Muscle of leg (tissue), 11 donors: Measurements from ENCODE around the gene SAMD14. TPM values are rescaled to one million over a fixed set of nuclear protein-coding genes. Genes with fewer than 3 reads are reported as not detected.
"Not testable (repeated sequence)": the region's sequence is repeated elsewhere in the genome, so short reads cannot be mapped to it uniquely, and the experiment has no call there.

Source experiments
- DNase-seq: peaks from one replicate; pipeline ENCODE4 v3.0.0; 2013
- H3K27ac ChIP-seq: one replicate; pipeline ENCODE4 v1.5.1; 2013; ENCODE audit warnings: mild to moderate bottlenecking, low read length, control low read depth
- H3K27me3 ChIP-seq: one replicate; pipeline ENCODE4 v1.6.1; 2013; ENCODE audit warnings: low read length; ENCODE audit not compliant: control insufficient read depth, insufficient read depth
- H3K36me3 ChIP-seq: one replicate; pipeline ENCODE4 v1.6.1; 2013; ENCODE audit warnings: low read length; ENCODE audit not compliant: control insufficient read depth, insufficient read depth
- H3K4me1 ChIP-seq: one replicate; pipeline ENCODE4 v1.6.1; 2013; ENCODE audit warnings: low read length; ENCODE audit not compliant: control insufficient read depth, insufficient read depth
- H3K4me3 ChIP-seq: one replicate; pipeline ENCODE4 v1.5.1; 2013; ENCODE audit warnings: low read length, control low read depth
- H3K9me3 ChIP-seq: replicated peaks from 2 replicates; pipeline ENCODE4 v1.6.1; 2013; ENCODE audit warnings: low read depth, low read length; ENCODE audit not compliant: control insufficient read depth
- WGBS: methylation state at CpG from one replicate; pipeline ENCODE4 v1.1.5; 2013; ENCODE audit warnings: missing lambda C conversion rate; ENCODE audit not compliant: insufficient coverage; 5-methylcytosine and 5-hydroxymethylcytosine counted together
- polyA plus RNA-seq, 8 donors: library from polyadenylated mRNA; unstranded; fragments of 120-200 nt; gene quantifications; one replicate each; pipeline versions ENCODE4 v1.2.1 to v1.2.3, GENCODE V29; 2013; ENCODE audit warnings: inconsistent platforms in 1 of 8, low replicate concordance in 1 of 8; ENCODE audit not compliant: insufficient read length in 8 of 8, insufficient read depth in 1 of 8
- total RNA-seq: library from RNA; stranded (reverse); fragments of 120-200 nt; gene quantifications from one replicate; pipeline ENCODE4 v1.2.4, GENCODE V29; 2013

Gene SAMD14
- total and polyA plus RNA-seq, 9 donors = 1.5 to 10.3 (median 5.5) TPM

- Histone ChIP-seq H3K9me3 (no peaks in the 10 kb centered on the region), H3K27me3 (no peaks in the 10 kb centered on the region), H3K27ac (no peak overlapping the region), H3K4me1 (peaks cover 63% of the 10 kb centered on the region), H3K4me3 (no peak overlapping the region), H3K36me3 (peaks cover 5% of the 10 kb centered on the region)
- WGBS = 64% methylated on average over 13 of the region's 20 CpGs
- DNase-seq = peak; percentile 31
Measured at GRCh38 chr17:50064253-50065001, 65.5 kb downstream of the SAMD14 start.

DNA sequence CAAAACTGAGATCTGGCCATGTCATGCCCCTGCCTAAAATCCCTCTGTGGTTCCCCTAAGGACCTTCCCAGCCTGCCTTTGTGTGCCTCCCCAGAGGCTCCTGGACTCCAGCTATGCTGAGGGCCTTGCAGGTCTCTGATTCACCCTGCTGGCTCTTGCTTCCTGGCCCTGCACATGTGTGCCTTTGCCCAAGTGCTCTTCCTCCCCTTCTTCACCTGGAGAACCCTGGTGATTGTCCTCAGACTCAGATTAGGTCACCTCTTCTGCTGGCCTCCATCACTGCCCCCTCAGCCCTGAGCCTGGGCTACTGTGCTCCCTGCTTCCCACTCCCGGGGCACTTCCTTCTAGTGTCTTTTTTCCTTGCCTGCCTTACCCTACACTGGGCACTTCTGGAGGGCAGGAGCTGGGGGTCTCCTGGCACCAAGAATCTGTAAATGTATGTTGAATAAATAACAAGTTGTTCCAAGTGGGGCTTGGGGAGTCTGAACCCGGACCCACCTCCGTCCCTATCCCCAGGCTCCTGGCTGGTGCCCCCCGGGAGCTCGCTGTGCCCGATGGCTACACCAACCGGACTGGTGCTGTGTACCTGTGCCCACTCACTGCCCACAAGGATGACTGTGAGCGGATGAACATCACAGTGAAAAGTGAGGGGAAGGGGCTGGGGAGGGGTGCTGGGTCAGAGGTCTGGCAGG is 66.3 kb downstream of the SAMD14 start:
- peaks cover 70% of the 10 kb centered on the region for H3K4me1 ChIP-seq
- no peaks in the 10 kb centered on the region for H3K27me3 ChIP-seq
- H3K36me3 ChIP-seq = peaks cover 5% of the 10 kb centered on the region
- no peaks in the 10 kb centered on the region for H3K9me3 ChIP-seq
- no peak overlapping the region for H3K27ac ChIP-seq
- 94% methylated on average over 6 of the region's 8 CpGs for WGBS
- DNase-seq = no peak
- H3K4me3 ChIP-seq = no peak overlapping the region

DNA sequence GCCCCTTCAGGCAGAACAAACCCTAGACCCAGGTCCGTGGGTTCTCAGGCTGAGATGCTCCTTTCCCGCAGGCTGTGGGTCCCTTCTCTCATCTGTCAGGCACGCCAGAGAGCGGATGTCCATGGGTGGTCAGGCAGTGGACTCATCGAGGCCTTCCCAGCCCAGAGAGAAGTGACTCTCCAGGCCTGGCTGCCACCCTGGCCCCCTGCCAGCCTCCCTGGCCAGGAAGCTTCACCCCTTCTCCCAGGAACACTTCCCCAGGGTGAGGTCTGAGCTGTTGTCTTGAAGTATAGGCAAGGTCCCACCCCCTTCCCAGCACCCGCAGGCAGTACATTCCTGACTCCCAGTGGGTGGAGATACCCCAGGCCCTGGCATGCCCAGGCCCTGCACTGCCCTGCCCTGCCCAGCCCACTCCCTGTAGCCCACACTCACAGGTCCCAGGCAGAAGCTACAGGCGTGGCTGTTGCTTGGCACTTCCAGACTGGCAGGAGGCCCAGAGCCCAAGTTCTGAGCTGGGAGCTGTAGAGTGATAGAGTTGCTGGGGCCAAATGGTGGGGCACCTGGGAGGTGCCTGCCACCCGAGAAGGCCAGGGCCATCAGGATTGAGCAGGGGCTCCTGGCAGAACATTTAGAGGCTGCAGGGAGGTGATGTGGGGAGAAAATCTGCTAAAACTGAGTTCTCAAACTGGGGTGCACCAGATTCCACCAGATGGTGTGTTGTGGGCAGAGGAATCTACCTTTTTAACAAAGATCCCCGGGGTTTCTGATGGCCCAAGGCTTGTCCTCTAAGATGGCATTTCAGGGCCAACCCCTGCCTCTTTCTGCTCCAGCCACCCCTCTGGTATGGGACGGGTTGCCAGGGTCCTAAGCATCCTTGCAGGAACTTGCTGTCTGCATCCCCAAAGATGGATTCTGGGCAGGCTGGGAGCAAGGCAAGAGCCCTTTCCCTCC is 67.4 kb downstream of the SAMD14 start:
- DNase-seq = peak; percentile 78
- Histone ChIP-seq H3K27me3 (no peaks in the 10 kb centered on the region), H3K27ac (peak overlapping the region; percentile 89), H3K4me3 (peak overlapping the region; percentile 18), H3K9me3 (no peaks in the 10 kb centered on the region), H3K36me3 (no peaks in the 10 kb centered on the region), H3K4me1 (peaks cover 82% of the 10 kb centered on the region)
- WGBS = 59% methylated on average over 7 of the region's 10 CpGs

GRCh38 chr17:50061713-50062045 is 68.3 kb downstream of the SAMD14 start:
- H3K4me1 ChIP-seq = peaks cover 84% of the 10 kb centered on the region
- H3K9me3 ChIP-seq, DNase-seq, H3K27me3 ChIP-seq, H3K36me3 ChIP-seq: not testable (repeated sequence)
- peak overlapping the region; percentile 89 for H3K27ac ChIP-seq
- WGBS = 91% methylated on average over 7 of the region's 10 CpGs
- peak overlapping the region; percentile 27 for H3K4me3 ChIP-seq

DNA sequence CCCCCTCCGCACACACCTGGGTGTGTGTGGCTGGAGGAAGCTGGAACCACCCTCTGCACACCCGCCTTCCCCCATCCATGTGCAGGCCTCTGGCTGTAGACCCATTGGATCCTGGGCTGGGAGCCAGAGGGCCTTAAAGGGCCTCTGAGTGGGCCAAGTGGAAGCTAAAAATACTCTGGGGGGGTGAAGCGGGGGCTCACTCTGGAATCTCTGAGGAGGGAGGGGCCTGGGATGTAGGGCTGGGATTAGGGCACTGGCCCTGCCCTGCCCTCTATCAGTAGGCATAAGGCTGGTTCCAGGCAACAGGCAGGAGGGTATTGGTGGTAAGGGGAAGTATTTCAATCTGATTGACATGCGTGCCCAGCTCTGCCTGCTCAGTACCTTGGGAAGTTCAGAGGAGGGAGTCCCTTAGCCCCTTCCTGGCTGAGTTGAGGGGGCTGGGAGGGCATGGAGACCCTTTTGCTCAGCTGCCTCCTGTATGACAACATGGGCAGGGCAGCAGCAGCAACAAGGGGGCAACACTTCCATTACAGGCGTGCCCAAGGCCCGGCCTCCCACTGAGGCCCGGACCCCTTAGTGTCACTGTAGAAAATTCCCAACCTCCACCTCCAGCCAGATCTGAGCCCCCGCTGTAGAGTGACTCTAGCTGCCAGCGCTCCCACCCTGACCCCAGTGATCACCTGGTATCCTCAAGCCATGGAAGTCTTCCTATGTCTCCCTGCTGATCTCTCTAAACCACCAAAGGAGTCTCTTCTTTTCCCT is 68.8 kb downstream of the SAMD14 start:
- H3K4me3 ChIP-seq = peak overlapping the region; percentile 27
- H3K27me3 ChIP-seq = peaks cover 5% of the 10 kb centered on the region
- no peaks in the 10 kb centered on the region for H3K36me3 ChIP-seq
- H3K9me3 ChIP-seq = no peaks in the 10 kb centered on the region
- H3K27ac ChIP-seq = peak overlapping the region; percentile 89
- DNase-seq = peak; percentile 95
- 81% methylated on average over 7 of the region's 9 CpGs for WGBS
- H3K4me1 ChIP-seq = peaks cover 88% of the 10 kb centered on the region

Other genes starting within 250 kb of the SAMD14 start
- gene DLX4, start 161.0 kb downstream of the SAMD14 start, total RNA-seq = 0.13 TPM
- gene DLX4, start 161.0 kb downstream of the SAMD14 start, polyA plus RNA-seq = under 1 TPM; 0.09 to 0.57 (median 0.27) TPM
- gene DLX3, start 134.9 kb downstream of the SAMD14 start, total RNA-seq = not detected
- gene DLX3, start 134.9 kb downstream of the SAMD14 start, polyA plus RNA-seq = 1 to 10 TPM in 1 of 8 donors, under 1 TPM in 4, not detected in 3; 0.06 to 1.1 (median 0.11) TPM
- gene ITGA3, start 74.0 kb downstream of the SAMD14 start, total RNA-seq = 22.7 TPM
- gene ITGA3, start 74.0 kb downstream of the SAMD14 start, polyA plus RNA-seq = 10 to 100 TPM; 14.8 to 31.8 (median 24.8) TPM
- 22.2 TPM for gene PDK2, start 34.8 kb downstream of the SAMD14 start, total RNA-seq
- gene PDK2, start 34.8 kb downstream of the SAMD14 start, polyA plus RNA-seq = 10 to 100 TPM; 43.4 to 75.1 (median 60.4) TPM
- gene PPP1R9B, start 20.5 kb upstream of the SAMD14 start, total RNA-seq = 24.7 TPM
- 10 to 100 TPM; 37.0 to 66.1 (median 48.9) TPM for gene PPP1R9B, start 20.5 kb upstream of the SAMD14 start, polyA plus RNA-seq
- 265 TPM for gene SGCA, start 35.8 kb upstream of the SAMD14 start, total RNA-seq
- 100 to 1,000 TPM; 209 to 375 (median 325) TPM for gene SGCA, start 35.8 kb upstream of the SAMD14 start, polyA plus RNA-seq
- gene COL1A1, start 71.5 kb upstream of the SAMD14 start, total RNA-seq = 4,027 TPM
- 1,000 to 10,000 TPM; 2,579 to 9,345 (median 5,633) TPM for gene COL1A1, start 71.5 kb upstream of the SAMD14 start, polyA plus RNA-seq
- gene TMEM92, start 144.3 kb upstream of the SAMD14 start, total RNA-seq = 0.35 TPM
- 1 to 10 TPM in 7 of 8 donors, under 1 TPM in 1; 0.78 to 3.6 (median 1.4) TPM for gene TMEM92, start 144.3 kb upstream of the SAMD14 start, polyA plus RNA-seq
- 25.3 TPM for gene XYLT2, start 216.0 kb upstream of the SAMD14 start, total RNA-seq
- 10 to 100 TPM; 16.7 to 26.7 (median 22.5) TPM for gene XYLT2, start 216.0 kb upstream of the SAMD14 start, polyA plus RNA-seq
- gene MRPL27, start 243.0 kb upstream of the SAMD14 start, total RNA-seq = 81.5 TPM
- 10 to 100 TPM; 52.4 to 67.0 (median 60.5) TPM for gene MRPL27, start 243.0 kb upstream of the SAMD14 start, polyA plus RNA-seq
- 4.3 TPM for gene EME1, start 243.1 kb upstream of the SAMD14 start, total RNA-seq
- gene EME1, start 243.1 kb upstream of the SAMD14 start, polyA plus RNA-seq = 1 to 10 TPM; 4.9 to 7.7 (median 5.4) TPM